ENCODE measurements around the gene SPOCK3.

SPOCK3 gene

GRCh38 chr4:167171928-167172327, 62.4 kb downstream of the SPOCK3 start:
- no peak for DNase-seq

DNA sequence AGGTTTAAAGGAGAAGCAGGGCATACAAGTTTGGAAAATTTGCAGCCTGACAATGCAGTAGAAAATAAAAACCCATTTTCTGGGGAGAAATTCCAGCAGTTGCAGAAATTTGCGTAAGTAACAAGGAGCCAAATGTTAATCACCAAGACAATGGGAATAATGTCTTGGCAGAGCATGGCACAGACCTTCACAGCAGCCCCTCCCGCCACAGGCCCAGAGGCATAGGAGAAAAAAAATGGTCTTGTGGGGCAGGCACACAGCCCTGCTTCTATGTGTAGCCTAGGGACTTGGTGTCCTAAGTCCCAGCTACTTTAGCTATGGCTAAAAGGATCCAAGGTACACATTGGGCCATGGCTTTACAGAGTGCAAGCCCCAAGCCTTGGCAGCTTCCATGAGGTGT, 65.7 kb downstream of the SPOCK3 start:
- no peak for DNase-seq

- DNase-seq: no peak
These were observed 83.7 kb downstream of the SPOCK3 start for GRCh38 chr4:167150587-167150986.

DNA sequence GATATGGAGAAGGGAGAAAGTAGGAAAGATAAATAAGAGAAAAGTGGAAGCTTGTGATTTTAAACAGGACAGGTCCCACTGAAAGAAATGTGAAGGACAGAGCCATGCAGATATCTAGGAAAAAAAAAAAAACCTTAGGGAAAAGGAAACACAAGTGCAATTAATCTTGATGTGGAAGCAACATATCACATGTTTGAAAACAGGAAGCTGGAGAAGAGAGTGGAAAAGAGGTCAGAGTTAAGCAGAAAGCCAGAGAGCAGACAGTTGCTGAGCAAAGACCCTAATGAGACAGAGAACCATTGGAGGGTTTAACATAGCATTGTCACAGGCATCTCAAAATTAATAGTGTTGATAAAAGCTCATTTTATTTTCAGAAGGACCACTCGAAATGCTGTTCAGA, 89.7 kb downstream of the SPOCK3 start:
- no peak for DNase-seq

- no peak for DNase-seq
These were observed 91.3 kb downstream of the SPOCK3 start for GRCh38 chr4:167143018-167143417.

- no peak for DNase-seq
These were observed 98.0 kb downstream of the SPOCK3 start for GRCh38 chr4:167136270-167136669.

- no peak for DNase-seq
These were observed 105.1 kb downstream of the SPOCK3 start for GRCh38 chr4:167129146-167129545.

GRCh38 chr4:167119392-167119791, 114.9 kb downstream of the SPOCK3 start:
- no peak for DNase-seq

DNA sequence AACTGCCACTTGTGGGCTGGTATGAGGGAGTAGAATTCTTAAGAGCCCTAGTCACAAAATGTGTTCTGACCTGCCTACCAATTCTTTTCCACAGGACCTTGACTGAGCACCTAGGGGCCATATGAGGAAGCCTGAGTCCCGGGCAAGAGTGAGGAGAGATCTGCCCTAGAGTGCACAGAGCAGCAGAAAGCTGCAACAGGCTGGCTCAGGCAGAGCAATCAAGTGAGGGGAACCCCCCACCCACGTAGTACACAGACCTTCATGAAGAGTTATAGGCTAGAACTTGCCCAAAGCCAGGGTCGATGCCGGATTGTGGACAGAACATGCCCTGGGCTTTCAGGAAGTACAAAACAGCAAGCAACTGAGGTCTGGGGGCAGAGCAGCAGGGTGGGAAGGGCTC, 117.0 kb downstream of the SPOCK3 start:
- no peak for DNase-seq

DNA sequence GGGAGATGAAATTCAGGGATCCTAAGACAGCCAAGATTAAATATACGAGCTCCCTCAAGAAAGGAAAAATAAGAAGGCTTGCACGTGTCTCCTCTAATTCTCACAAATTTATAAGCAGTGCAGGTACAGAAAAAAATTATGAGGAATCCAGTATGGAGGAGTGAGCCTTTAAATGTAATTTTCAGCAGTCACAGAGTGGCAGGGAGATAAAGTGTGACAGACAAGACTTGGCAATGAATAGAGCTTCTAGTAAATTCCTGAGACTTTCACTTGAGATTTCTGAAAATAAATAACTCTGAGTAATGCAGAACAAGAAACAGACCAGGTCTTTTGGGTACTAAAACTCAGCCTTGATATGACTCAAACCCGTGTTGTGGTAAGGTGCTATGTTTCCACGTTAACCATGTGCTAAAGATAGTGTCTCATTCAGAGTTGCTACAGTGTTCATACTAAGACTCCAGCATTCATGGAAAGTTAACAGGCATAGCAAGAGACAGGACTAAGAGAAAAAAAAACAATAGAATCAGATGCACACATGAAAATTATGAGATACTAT, 119.8 kb downstream of the SPOCK3 start:
- no peak for DNase-seq

DNA sequence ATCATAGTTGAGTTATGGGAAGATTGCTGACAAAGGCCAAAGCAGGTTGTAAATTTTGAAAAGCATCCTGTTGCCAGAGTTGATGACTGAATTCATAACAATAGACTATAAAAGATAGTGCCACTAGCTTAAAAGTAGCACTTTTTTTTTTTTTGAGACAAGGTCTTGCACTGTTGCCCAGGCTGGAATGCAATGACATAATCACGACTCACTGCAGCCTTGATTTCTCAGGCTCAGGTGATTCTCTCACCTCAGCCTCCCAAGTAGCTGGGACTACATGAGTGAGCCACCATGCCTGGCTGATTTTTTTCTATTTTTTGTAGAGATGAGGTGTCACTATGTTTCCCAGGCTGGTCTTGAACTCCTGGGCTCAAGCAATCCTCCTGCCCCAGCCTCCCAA, 122.7 kb downstream of the SPOCK3 start:
- DNase-seq: no peak

GRCh38 chr4:167111092-167111491, 123.2 kb downstream of the SPOCK3 start:
- DNase-seq: no peak

DNA sequence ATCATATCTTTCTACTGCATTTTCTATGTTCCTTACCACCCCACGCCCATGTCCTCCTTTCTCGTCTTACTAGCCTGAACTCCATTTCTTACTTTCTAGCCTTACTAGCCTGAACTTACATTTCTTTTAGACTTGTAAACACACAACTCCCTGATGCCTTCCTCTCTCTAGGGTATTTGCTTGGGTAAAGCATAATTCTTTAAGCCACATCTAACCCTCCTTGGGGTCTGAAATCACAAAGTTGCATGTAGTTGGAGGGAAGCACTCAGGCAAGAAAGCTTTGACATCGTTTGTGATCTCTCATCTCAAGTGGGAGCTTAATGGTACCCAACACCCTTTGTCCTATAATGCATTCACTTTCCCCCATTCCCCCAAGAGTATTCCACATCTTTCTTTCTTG, 124.4 kb downstream of the SPOCK3 start:
- DNase-seq: no peak

GRCh38 chr4:167105857-167106256, 128.4 kb downstream of the SPOCK3 start:
- DNase-seq: no peak

DNA sequence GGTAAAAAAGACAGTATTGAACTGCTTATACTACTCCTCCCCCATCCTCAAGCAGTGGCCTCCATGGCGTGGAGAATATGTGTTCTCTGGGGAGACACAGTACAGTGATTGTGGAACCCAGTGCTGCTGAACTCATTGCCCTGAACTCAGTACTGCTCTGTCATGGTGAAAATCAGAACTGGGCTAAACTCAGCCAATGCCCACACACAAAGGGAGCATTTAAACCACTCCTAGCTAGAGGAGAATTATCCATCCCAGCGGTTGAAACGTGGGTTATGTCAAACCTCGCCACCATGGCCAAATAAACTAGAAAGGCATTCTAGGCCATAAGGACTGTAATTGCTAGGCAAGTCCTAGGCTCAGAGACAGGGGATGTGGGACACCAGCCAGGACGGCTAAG, 131.8 kb downstream of the SPOCK3 start:
- DNase-seq: no peak

DNA sequence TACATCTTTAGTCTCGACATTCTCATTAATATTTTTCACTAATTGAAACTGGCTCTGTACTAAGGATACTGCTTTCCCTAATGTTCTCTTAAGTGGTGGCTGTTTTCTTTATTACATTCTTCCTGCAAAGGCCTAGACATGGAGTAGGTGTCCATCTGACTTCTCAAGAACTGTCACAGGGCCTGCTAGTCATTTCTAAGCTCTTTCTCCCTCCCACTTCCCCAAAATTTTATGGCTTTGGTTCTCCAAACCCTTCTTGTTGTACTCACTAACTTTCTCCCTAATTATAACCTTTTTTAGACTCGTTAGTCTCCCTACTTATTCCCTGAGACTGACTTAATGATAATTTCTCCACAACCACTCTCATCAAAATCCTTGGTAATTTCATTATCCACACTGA, 133.3 kb downstream of the SPOCK3 start:
- DNase-seq: no peak

- DNase-seq: no peak
These were observed 134.2 kb downstream of the SPOCK3 start for GRCh38 chr4:167100120-167100519.

- no peak for DNase-seq
These were observed 146.2 kb downstream of the SPOCK3 start for GRCh38 chr4:167088115-167088514.

DNA sequence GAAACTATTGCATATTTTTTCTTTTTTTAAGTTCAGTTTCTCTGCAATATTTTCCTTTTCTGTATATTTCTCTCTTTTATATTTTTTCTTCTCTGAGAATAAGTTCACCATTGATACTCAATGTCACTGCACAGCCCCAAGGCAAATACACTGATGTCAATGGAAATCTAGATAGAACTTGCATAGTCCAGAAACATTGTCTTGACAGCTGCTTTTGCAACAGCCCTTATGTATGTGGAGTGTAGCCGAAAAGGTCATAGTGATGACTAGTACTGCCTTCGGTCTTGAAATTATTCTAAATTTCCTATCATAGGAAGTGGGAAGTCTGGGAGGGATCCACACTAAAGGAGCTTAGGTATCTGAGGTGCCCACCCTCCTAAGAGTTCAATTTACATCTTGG, 150.0 kb downstream of the SPOCK3 start:
- DNase-seq: no peak

DNA sequence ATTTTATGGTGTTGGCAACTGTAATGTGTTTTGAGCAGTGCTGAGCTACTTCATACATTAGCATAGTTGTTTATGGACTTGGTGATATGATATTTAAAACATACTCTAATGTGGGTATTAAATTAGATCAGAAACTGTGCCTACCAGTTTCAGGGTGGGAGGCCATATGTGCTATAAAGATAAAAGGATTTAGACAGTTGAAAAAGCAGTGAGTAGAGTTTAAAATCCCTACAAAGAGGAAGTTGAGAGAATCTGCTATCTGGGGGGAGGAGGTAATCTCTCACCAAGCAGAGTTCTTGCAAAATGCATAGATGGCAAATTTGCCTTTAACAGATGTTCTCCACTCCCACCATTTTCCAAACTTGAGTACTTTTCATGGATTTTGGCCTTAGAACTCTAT, 154.5 kb downstream of the SPOCK3 start:
- peak; percentile 62 for DNase-seq

DNA sequence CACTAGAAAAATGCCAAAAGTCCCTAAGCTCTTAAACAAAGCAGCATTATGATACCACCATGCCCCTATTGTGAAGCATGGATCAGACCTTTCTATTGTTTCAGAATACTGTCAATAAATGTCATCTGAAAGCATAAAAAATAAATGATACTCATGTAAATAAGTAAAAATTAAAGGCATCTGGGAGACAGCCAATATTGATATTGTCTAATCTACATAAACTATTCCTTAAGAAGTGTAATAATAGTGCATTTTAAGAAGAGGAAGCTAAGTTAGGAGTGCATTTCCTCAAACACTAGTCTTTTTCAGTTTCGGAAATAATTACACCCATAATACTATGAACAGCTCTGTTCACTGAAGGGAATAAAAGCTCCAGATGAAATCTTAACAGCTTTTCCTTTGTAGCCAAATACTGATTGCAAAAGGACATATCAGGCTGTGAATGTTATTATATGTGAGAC, 181.6 kb downstream of the SPOCK3 start:
- DNase-seq: no peak

GRCh38 chr4:167049257-167049656, 185.0 kb downstream of the SPOCK3 start:
- DNase-seq: no peak

DNA sequence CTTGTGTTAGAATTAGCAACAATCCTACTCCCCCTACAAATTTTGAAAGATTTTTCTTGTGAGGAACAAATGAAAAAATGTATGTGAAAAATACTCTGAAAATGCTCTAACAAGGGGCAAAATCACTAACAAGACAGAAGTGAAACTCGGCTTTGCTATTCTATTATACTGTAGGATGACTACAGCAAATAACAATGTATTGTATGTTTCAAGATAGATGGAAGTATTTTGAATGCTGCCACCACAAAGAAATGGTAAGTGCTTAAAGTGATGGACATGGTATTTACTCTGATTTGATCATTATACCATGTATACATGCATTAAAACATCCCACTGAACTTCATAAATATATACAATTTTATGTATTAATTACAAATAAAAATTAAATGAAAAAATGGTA, 192.8 kb downstream of the SPOCK3 start:
- DNase-seq: no peak

GRCh38 chr4:167035390-167035789, 198.9 kb downstream of the SPOCK3 start:
- DNase-seq: no peak

- no peak for DNase-seq
These were observed 199.3 kb downstream of the SPOCK3 start for GRCh38 chr4:167034983-167035382.

DNA sequence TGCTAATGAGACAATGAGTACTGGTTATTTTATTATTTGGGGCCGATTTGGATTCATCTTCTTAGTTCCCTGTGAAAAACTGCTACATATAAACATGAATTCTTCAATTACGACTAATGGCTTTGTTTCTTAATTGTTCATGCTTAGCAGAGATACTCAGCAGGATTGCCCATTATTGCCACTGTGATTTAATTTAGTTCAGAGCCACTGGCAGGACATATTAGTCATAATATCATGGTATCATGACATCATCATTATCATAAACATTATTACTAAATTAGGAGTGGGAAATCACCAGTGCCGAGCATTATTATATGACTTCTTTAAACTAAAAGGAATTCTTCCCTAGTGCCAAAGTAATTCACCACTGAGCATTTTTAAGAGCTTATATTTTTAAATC, 201.4 kb downstream of the SPOCK3 start:
- DNase-seq: no peak

Measured in NCI-H82 (cell line).